HG03354 (cell line): Measurements from ENCODE around the gene VPS36.
"Not testable (repeated sequence)": the region's sequence is repeated elsewhere in the genome, so short reads cannot be mapped to it uniquely, and the experiment has no call there.

Experiments used
- ATAC-seq: cut with Tn5 transposase; IDR thresholded peaks from one replicate; pipeline ENCODE4 v1.9.1; 2021; ENCODE audit warnings: mild to moderate bottlenecking; ENCODE audit not compliant: unreplicated experiment, poor library complexity, severe bottlenecking

VPS36 gene

DNA sequence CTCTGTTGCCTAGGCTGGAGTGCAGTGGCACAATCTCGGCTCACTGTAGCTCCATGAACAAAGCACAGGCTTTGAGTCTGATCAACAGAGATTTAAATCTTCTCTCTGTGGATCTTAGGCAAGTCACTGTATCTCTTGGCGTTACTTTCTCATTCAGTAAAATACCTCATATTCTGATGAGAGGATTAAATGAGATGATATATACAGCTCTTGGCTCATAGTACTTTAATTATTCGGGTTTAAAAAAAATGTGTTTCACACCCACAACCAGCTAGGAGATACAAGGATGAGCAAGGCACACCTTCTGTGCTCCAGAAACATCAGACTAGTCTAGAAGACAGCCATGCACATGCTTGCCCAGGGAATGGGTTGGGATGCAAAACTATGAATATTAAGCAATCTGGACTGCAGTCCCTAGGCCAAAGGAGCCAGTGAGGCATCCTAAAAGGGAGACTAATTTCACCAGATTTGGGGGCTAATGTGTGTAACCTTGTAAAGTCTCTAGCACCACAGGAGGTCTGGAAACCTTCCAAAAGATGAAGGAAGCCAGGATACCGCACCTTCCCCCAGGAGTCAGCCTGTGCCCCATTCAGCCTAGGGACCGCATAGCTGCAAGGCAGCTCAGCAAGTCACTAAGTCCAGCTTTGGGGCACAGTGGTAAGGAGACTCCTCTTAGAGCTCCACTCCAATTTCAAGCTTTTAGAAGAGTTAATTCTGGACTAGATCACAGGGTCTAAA is 2.5 kb downstream of the VPS36 start:
- no peak for ATAC-seq

GRCh38 chr13:52447354-52447753 is 3.1 kb downstream of the VPS36 start:
- no peak for ATAC-seq

GRCh38 chr13:52446265-52446664 is 4.2 kb downstream of the VPS36 start:
- no peak for ATAC-seq

GRCh38 chr13:52432456-52432855 is 18.0 kb downstream of the VPS36 start:
- no peak for ATAC-seq

GRCh38 chr13:52428295-52428694 is 22.1 kb downstream of the VPS36 start:
- ATAC-seq = no peak

GRCh38 chr13:52421216-52421615 is 29.2 kb downstream of the VPS36 start:
- ATAC-seq = no peak

DNA sequence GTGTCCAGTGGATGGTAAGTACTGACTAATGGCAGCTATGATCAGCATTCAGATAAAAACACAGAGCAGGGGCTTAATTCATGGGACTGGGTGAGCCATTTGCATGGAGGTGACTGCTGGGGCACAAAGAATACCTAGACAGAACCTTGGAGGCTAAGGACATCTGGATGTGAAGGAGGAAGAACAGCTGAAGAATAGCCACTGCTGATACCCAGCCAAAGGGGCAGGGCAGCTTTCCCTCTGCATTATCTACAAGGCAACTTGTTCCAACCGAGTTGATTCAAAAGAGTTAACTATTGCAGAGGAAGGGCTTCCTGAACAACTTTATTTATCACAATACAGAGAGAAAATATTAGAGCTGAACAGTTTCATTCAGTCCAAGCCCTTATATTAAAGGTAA is 31.4 kb downstream of the VPS36 start:
- ATAC-seq = no peak

DNA sequence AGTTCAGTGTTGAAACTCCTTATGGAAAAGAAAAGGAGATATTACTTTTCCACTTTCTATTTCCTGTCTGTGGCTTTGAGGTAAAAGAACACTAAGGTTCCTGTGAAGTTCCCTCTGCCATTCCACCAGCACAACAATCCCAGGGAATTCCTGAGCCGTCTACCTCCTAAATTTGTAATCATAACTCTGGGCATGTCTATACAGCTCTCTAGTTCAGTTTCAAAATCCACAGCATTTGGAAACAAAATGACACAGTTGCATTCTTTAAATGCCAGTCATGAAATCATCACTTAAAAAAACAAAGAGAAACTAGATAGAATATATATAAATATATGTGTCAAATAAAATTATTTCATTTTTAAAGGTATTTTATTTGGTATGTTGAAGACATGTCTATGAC is 35.5 kb downstream of the VPS36 start:
- ATAC-seq = no peak

DNA sequence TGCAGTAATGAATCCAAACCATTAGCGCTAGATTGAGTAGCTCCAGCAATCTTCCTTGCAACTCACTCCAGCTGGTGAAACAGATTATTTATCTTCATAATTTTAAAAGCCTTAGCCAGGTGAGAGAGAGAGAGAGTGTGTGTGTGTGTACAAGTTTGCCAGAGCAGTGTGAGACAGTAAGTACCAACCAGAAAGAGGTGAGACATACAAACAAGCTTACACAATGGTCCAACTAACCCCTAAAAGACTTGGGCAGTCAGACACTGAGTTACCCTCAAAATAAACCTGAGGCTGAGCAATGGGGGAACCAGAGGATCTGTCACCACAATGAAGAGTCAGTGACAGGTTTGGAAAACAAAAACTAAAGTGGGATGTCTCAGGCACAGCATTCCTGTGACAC is 36.4 kb downstream of the VPS36 start:
- no peak for ATAC-seq

DNA sequence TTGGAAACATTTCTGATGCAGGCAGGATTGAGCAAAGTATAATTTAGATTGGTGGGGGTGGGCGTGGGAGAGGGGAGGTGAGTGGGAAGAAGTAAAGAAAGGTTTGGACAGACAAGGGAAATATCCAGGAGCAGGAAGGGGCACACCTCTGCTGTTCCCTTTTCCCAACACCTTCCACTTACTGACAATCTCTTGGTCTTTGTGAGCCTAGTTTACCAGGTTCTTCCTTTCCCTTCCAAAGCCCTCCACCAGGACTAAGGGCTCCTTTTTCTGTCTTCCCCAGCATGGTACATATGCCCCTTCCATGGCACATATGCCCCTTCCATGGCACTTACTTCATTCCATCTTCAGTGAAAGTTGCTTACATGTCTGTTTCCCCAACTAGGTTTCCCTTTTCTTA is 38.3 kb downstream of the VPS36 start:
- ATAC-seq = no peak

DNA sequence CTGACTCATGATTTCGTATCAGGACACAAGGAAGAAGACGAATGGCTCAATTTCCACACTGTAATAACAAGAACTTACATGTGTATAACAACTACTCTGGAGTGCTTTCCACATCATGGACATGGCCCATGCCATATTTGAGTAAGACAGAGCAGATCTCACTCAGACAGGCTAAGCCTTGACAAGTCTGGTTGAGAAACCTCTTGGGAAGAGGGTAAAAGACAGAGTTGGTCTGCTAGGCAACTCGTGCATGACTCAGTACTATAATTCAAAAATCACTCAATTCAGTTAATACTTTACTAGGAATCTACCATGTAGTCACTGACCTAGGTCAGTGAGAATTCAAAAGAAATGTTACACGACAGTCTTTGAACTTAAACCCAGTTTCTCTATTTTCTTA is 38.8 kb downstream of the VPS36 start:
- ATAC-seq = peak; percentile 97

DNA sequence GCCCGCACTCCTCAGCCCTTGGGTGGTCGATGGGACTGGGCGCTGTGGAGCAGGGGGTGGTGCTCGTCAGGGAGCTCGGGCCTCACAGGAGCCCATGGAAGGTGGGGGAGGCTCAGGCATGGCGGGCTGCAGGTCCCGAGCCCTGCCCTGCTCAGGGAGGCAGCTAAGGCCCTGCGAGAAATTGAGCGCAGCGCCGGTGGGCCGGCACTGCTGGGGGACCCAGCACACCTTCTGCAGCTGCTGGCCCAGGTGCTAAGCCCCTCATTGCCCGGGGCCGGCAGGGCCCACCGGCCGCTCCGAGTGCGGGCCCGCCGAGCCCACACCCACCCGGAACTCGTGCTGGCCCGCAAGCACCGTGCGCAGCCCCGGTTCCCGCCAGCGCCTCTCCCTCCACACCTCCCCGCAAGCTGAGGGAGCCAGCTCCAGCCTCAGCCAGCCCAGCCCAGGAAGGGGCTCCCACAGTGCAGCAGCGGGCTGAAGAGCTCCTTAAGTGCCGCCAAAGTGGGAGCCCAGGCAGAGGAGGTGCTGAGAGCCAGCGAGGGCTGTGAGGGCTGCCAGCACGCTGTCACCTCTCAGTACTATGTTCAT is 42.3 kb downstream of the VPS36 start:
- ATAC-seq = not testable (repeated sequence)

DNA sequence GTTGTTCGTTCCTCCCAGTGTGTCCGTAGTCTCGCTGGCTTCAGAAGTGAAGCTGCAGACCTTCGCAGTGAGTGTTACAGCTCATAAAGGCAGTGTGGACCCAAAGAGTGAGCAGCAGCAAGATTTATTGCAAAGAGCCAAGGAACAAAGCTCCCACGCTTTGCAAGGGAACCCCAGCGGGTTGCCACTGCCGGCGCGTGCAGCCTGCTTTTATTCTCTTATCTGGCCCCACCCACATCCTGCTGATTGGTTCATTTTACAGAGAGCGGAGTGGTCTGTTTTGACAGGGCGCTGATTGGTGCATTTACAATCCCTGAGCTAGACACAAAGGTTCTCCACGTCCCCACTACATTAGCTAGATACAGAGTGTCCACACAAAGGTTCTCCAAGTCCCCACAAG is 43.0 kb downstream of the VPS36 start:
- not testable (repeated sequence) for ATAC-seq

DNA sequence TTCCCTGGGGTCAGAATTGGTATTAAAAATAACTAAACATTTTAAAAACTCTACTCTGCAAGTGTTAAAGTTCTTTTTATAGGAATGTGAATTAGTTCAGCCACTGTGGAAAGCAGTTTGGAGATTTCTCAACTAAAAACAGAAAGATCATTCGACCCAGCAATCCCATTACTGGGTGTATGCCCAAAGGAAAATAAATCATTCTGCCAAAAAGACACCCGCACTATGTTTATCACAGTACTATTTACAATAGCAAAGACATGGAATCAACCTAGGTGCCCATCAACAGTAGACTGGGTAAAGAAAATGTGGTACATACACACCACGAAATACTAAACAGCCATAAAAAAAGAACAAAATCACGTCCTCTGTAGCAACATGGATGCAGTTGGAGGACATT is 43.8 kb downstream of the VPS36 start:
- ATAC-seq = no peak

DNA sequence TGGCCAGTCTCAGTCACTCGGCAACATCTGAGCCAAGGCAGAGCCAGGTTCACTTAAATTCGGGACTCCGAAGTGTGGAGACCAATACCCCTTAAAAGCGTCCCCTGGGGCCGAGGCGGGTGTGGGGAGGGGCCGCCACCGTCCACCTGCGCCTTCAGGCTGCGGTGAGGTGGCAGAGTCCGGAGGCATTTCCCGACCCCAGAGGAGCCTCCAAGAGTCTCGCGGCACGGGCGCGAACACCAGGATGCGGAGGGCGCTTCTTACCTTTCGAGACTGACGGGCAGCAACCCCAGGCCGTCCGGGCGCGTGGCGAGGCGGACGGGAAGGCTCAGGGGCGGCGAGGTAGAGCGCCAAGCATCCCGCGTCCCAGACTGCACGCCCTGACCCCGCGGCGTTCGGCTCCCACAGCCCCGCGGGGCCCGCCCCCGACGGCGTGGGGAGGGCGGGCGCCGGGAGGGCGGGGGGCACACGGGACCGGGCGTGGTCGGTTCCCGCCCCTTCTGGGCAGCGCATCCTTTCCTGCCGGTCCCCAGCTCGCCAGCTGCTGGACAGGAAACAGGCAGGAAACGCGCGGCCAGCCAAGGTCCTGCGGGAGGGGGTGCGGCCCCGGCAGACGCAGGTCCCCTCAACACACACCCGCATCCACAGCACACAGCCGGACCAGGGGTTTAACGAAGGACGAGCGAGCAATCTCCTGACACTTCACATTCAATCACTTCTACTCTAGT is 44.5 kb downstream of the VPS36 start, which contains the start of gene THSD1:
THSD1 (minus strand) TSS at position 406 of the 728 bp plus-strand sequence. CDS start 3,572 bp downstream, outside the sequence.
- no peak for ATAC-seq

DNA sequence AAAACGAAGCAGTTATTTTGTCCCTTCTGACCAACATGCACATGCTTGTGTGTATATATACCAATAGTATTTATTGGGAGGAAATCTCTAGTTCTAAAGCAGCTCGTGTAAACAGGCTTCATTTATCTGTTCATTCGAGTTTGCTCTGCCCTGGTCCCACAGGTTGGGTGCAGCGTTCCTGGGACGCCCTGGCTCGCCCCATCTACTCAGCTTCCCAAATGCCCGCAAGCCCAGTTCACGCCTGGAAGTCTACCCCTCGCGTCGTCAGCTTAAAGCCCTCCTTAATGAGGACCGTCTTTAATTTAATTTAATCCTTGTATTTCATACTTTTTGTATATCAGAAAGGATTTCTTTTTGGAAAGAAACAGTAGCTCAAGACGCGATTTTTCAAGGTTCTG is 45.1 kb downstream of the VPS36 start:
- no peak for ATAC-seq

GRCh38 chr13:52399708-52400107 is 50.7 kb downstream of the VPS36 start:
- ATAC-seq = no peak

DNA sequence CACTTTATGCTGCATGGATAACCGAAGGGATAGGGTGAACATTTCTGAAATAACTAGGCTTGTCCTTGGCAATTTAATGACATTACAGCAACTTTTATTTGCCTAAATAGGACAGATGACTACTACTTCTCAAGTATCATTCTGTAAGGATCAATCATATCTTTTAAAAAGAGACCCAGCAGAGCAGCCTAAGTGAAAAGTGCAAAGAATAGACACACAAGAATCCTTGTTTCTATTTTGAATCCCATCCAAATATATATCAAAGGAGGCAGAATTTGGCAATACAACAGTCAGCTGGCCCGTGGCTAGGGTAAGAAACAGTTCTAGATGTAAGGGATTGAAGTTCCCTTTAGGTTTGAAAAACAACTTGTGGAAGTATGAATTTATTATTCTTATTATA is 51.4 kb downstream of the VPS36 start:
- ATAC-seq = no peak

DNA sequence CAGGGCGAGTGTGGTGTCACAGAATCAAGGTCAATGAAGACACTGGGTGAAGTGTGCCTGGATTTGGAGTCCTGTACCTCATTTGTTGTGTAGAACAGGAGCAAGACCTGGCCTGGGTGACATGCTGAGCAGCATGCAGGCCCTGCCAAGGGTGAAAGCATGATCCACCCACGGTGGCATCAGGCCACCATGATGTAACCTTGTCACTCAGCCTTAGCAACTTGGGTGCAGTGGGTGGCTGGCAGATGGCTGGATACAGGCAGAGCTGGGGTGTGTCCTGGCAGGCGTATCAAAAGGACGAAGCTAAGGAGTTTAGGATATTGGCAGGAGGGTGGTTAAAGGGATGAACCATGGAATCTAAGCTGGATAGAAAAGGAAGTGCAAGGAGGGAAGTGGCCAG is 54.7 kb downstream of the VPS36 start:
- ATAC-seq = no peak

GRCh38 chr13:52394586-52394985 is 55.8 kb downstream of the VPS36 start:
- no peak for ATAC-seq
